Breast epithelium (tissue), 4 donors: Measurements from ENCODE around the gene PQBP1. TPM values are rescaled to one million over a fixed set of nuclear protein-coding genes. Genes with fewer than 3 reads are reported as not detected.
A peak's percentile ranks its signal among the peaks of the same experiment; 100 is the strongest.

Experiments
- DNase-seq, 2 donors: peaks; one replicate each; pipeline ENCODE4 v3.0.0-alpha.2; 2019; ENCODE audit warnings: low spot score in 2 of 2
- H3K27ac ChIP-seq, 2 donors: fragments of 200-600 bp; sonication (generic) in 1 of 2; one replicate each; pipeline ENCODE4 v1.5.1; 2016 to 2019; ENCODE audit warnings: mild to moderate bottlenecking in 1 of 2
- H3K27me3 ChIP-seq, 2 donors: fragments of 200-600 bp; sonication (generic) in 1 of 2; one replicate each; pipeline versions ENCODE4 v1.5.1 to v1.6.0; 2017 to 2019; ENCODE audit warnings: control low read depth in 1 of 2, mild to moderate bottlenecking in 1 of 2
- H3K36me3 ChIP-seq: fragments of 200-600 bp; one replicate; pipeline ENCODE4 v1.5.1; 2019
- H3K4me1 ChIP-seq, 2 donors: fragments of 200-600 bp; sonication (generic); one replicate each; pipeline ENCODE4 v1.5.1; 2016 to 2019; ENCODE audit warnings: control low read depth in 1 of 2
- H3K4me3 ChIP-seq, 3 donors: fragments of 200-600 bp; sonication (generic); 1 replicate in 2 of 3; 2 replicates in 1 of 3; pipeline ENCODE4 v1.5.1; 2016 to 2019; ENCODE audit warnings: mild to moderate bottlenecking in 3 of 3, moderate library complexity in 2 of 3
- H3K9me3 ChIP-seq, 2 donors: fragments of 200-600 bp; sonication (generic) in 1 of 2; one replicate each; pipeline ENCODE4 v1.5.1; 2016 to 2019; ENCODE audit warnings: control low read depth in 1 of 2
- POLR2A ChIP-seq: fragments of 450-650 bp; IDR thresholded peaks from one replicate; pipeline ENCODE4 v1.6.1; 2016; ENCODE audit warnings: antibody characterized with exemption, mild to moderate bottlenecking, moderate library complexity
- POLR2AphosphoS5 ChIP-seq, 3 donors: sonication (generic); formaldehyde crosslinking; IDR thresholded peaks; one replicate each; pipeline ENCODE4 v1.6.1; 2017; ENCODE audit warnings: antibody characterized with exemption in 3 of 3
- intact Hi-C: fragments of 100-400 bp; cut with DNase I; formaldehyde crosslinking; loops from one replicate; pipeline ENCODE4 v1.15.1; 2023; ENCODE audit warnings: low total_unique reads
- total RNA-seq, 3 donors: library from RNA; depleted of rRNA; stranded (reverse); fragments of >200 nt; gene quantifications; one replicate each; pipeline ENCODE4 v1.1.0, GENCODE V29; 2016
- TF ChIP-seq, protein P1 (sequence below), 3 donors: fragments of 450-650 bp; IDR thresholded peaks; one replicate each; pipeline ENCODE4 v1.5.1; 2016 to 2017; ENCODE audit warnings: antibody characterized with exemption in 3 of 3, mild to moderate bottlenecking in 3 of 3, moderate library complexity in 3 of 3

PQBP1 gene
- total RNA-seq, 3 donors from 2014 or later: 56.0 to 71.4 (median 71.0) TPM

DNA sequence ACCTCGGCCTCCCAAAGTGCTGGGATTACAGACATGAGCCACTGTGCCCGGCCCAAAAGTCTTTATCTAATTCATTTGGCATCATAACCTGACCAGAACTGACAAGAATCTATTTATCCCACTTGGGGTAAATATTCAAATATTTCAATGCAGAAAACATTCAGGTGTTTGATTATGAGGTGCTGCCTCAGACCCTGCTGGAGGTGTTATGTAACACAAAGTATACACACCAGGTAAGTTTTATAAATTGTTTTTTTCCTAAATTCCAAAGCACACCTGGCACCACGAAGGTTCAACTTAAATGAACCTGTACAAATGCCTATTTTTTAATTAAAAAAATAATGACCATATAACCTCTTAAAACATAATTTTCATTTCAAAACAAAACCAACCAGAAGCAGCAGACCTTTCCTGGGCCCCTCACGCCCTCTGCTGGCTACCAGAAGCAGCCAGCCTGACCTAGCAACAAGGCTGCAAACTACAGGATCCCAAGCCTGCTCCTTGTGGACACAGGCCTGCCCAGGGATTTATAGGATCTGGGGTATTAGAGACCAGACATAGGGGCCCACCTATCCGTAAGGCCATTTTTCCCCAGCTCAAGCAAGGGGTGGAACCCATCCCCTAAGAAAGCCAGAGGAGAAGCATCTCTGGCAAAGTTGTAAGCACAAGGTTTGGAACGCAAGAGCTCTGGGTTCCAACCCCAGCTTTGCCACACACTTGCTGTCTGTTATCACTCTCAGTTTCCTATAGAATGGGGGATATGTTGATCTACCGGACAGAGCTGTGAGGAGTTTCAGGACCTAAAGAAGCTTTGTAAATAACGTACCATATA, 48.0 kb downstream of the PQBP1 start:
- no peak for DNase-seq
- H3K4me3 ChIP-seq: no peak overlapping the region
- H3K27ac ChIP-seq: no peak overlapping the region
- H3K9me3 ChIP-seq: no peaks in the 10 kb centered on the region
- H3K4me1 ChIP-seq: no peaks in the 10 kb centered on the region
- no peaks in the 10 kb centered on the region for H3K36me3 ChIP-seq
- TF ChIP-seq, protein P1, sequence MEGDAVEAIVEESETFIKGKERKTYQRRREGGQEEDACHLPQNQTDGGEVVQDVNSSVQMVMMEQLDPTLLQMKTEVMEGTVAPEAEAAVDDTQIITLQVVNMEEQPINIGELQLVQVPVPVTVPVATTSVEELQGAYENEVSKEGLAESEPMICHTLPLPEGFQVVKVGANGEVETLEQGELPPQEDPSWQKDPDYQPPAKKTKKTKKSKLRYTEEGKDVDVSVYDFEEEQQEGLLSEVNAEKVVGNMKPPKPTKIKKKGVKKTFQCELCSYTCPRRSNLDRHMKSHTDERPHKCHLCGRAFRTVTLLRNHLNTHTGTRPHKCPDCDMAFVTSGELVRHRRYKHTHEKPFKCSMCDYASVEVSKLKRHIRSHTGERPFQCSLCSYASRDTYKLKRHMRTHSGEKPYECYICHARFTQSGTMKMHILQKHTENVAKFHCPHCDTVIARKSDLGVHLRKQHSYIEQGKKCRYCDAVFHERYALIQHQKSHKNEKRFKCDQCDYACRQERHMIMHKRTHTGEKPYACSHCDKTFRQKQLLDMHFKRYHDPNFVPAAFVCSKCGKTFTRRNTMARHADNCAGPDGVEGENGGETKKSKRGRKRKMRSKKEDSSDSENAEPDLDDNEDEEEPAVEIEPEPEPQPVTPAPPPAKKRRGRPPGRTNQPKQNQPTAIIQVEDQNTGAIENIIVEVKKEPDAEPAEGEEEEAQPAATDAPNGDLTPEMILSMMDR (IDR thresholded peaks at IDR 0.05): peak in 2 of 3 donors; percentile 47 to 61
- no peak for TF ChIP-seq POLR2A
- peaks cover 0 to 19% of the 10 kb centered on the region in 2 donors for H3K27me3 ChIP-seq
- intact Hi-C loops: no loop called here

DNA sequence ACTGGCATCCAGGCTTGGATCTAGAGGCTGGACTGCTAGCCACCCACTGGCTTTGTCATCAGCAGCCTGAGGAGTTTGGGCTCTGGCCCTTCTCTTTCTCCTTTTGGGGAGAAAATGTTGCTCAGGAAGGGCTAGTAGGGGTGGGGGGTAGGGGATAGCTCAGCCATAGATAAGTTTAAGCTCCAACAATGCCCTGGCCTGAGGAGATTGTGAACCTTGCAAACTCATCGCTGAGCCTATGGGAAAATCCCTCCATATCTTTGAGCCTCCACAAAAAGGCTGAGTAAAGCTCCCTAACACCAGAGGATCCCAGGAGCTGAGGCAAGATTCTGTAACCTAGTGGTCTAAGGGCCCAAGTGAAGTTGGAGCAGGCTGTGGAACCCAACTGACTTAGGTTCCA, 50.9 kb downstream of the PQBP1 start:
- no peak for DNase-seq
- H3K36me3 ChIP-seq: no peaks in the 10 kb centered on the region
- no peaks in the 10 kb centered on the region for H3K4me1 ChIP-seq
- intact Hi-C loops: no loop called here
- no peak overlapping the region for H3K27ac ChIP-seq
- H3K27me3 ChIP-seq: peaks cover 0 to 24% of the 10 kb centered on the region in 2 donors
- H3K4me3 ChIP-seq: no peak overlapping the region
- no peak for TF ChIP-seq POLR2A
- TF ChIP-seq POLR2AphosphoS5 (IDR thresholded peaks at IDR 0.05): no peak
- TF ChIP-seq, protein P1 (IDR thresholded peaks at IDR 0.05): no peak
- H3K9me3 ChIP-seq: no peaks in the 10 kb centered on the region

Other genes with a start within 250 kb of the PQBP1 start
- 10 to 100 TPM in 1 of 3 donors, 1 to 10 TPM in 2; 2.3 to 12.5 (median 6.0) TPM for gene WAS, start 214.1 kb upstream of the PQBP1 start, total RNA-seq
- gene SUV39H1, start 201.2 kb upstream of the PQBP1 start, total RNA-seq: 1 to 10 TPM; 3.6 to 7.0 (median 5.3) TPM
- under 1 TPM in 1 of 3 donors, not detected in 2; 0.66 TPM for gene GLOD5, start 136.2 kb upstream of the PQBP1 start, total RNA-seq
- gene GATA1, start 111.3 kb upstream of the PQBP1 start, total RNA-seq: not detected
- 10 to 100 TPM; 78.2 to 86.2 (median 84.3) TPM for gene HDAC6, start 95.9 kb upstream of the PQBP1 start, total RNA-seq
- under 1 TPM in 1 of 3 donors, not detected in 2; 0.73 TPM for gene ERAS, start 71.4 kb upstream of the PQBP1 start, total RNA-seq
- 1 to 10 TPM; 1.4 to 3.6 (median 2.2) TPM for gene PCSK1N, start 62.3 kb upstream of the PQBP1 start, total RNA-seq
- gene TIMM17B, start 162 bp upstream of the PQBP1 start, total RNA-seq: 10 to 100 TPM; 32.3 to 40.8 (median 35.4) TPM
- gene SLC35A2, start 13.7 kb downstream of the PQBP1 start, total RNA-seq: 10 to 100 TPM; 10.9 to 17.3 (median 16.1) TPM
- 10 to 100 TPM in 1 of 3 donors, 1 to 10 TPM in 2; 5.8 to 20.3 (median 7.6) TPM for gene PIM2, start 21.1 kb downstream of the PQBP1 start, total RNA-seq
- 10 to 100 TPM; 35.8 to 37.9 (median 36.1) TPM for gene OTUD5, start 59.7 kb downstream of the PQBP1 start, total RNA-seq
- 1 to 10 TPM in 1 of 3 donors, under 1 TPM in 2; 0.66 to 1.2 (median 0.96) TPM for gene KCND1, start 73.9 kb downstream of the PQBP1 start, total RNA-seq
- gene GRIPAP1, start 104.3 kb downstream of the PQBP1 start, total RNA-seq: 10 to 100 TPM; 31.4 to 47.2 (median 34.1) TPM
- 10 to 100 TPM; 44.1 to 93.3 (median 52.1) TPM for gene TFE3, start 145.4 kb downstream of the PQBP1 start, total RNA-seq
- gene CCDC120, start 161.1 kb downstream of the PQBP1 start, total RNA-seq: 1 to 10 TPM in 2 of 3 donors, under 1 TPM in 1; 0.80 to 6.3 (median 4.3) TPM
- 10 to 100 TPM in 1 of 3 donors, 1 to 10 TPM in 2; 5.9 to 18.4 (median 6.6) TPM for gene PRAF2, start 176.1 kb downstream of the PQBP1 start, total RNA-seq
- 100 to 1,000 TPM in 1 of 3 donors, 10 to 100 TPM in 2; 95.7 to 134 (median 98.6) TPM for gene WDR45, start 182.0 kb downstream of the PQBP1 start, total RNA-seq
- 10 to 100 TPM; 21.1 to 28.8 (median 27.8) TPM for gene GPKOW, start 225.8 kb downstream of the PQBP1 start, total RNA-seq